HEK293 (cell line): ENCODE measurements around the gene PKDREJ.
A peak's percentile ranks its signal among the peaks of the same experiment; 100 is the strongest.

Source experiments
- BCL11A ChIP-seq: fragments of 450-650 bp; formaldehyde crosslinking; IDR thresholded peaks from 2 replicates; pipeline ENCODE4 v1.5.1; 2016; ENCODE audit warnings: low read depth, missing biosample characterization, missing genetic modification characterization
- GLI4 ChIP-seq: fragments of 450-650 bp; formaldehyde crosslinking; IDR thresholded peaks from 2 replicates; pipeline ENCODE4 v1.5.1; 2016; ENCODE audit warnings: missing biosample characterization, missing genetic modification characterization
- GLIS2 ChIP-seq: fragments of 450-650 bp; formaldehyde crosslinking; IDR thresholded peaks from 2 replicates; pipeline ENCODE4 v1.5.1; 2016; ENCODE audit warnings: missing biosample characterization, missing genetic modification characterization
- HOXD13 ChIP-seq: sonication (generic); formaldehyde crosslinking; IDR thresholded peaks from 2 replicates; pipeline ENCODE4 v1.8.0; 2022; ENCODE audit warnings: missing genetic modification reagents, borderline replicate concordance
- IKZF3 ChIP-seq: fragments of 450-650 bp; IDR thresholded peaks from 2 replicates; pipeline ENCODE4 v1.5.0; 2018; ENCODE audit warnings: missing biosample characterization, mild to moderate bottlenecking, missing genetic modification characterization, moderate library complexity
- KLF10 ChIP-seq: fragments of 450-650 bp; IDR thresholded peaks from 2 replicates; pipeline ENCODE4 v1.5.1; 2018; ENCODE audit warnings: missing biosample characterization, mild to moderate bottlenecking, missing genetic modification characterization
- OSR2 ChIP-seq: fragments of 450-650 bp; formaldehyde crosslinking; IDR thresholded peaks from 2 replicates; pipeline ENCODE4 v1.5.1; 2016; ENCODE audit warnings: missing biosample characterization, missing genetic modification characterization
- TCF7L2 ChIP-seq: IDR thresholded peaks from 2 replicates; pipeline ENCODE4 v1.6.1; 2011; ENCODE audit warnings: low read depth, mild to moderate bottlenecking, inconsistent platforms, low read length, moderate library complexity, borderline replicate concordance
- WT1 ChIP-seq: fragments of 450-650 bp; formaldehyde crosslinking; IDR thresholded peaks from 2 replicates; pipeline ENCODE4 v1.5.1; 2016; ENCODE audit warnings: missing biosample characterization, missing genetic modification characterization
- ZBTB1 ChIP-seq: fragments of 450-650 bp; formaldehyde crosslinking; IDR thresholded peaks from 2 replicates; pipeline ENCODE4 v1.5.1; 2016; ENCODE audit warnings: missing biosample characterization, missing genetic modification characterization
- ZBTB21 ChIP-seq: fragments of 450-650 bp; formaldehyde crosslinking; IDR thresholded peaks from 2 replicates; pipeline ENCODE4 v1.5.1; 2017; ENCODE audit warnings: missing biosample characterization, missing genetic modification characterization
- ZFHX2 ChIP-seq: fragments of 450-650 bp; formaldehyde crosslinking; conservative IDR thresholded peaks from 2 replicates; pipeline ENCODE4 v1.5.1; 2016; ENCODE audit warnings: missing biosample characterization, missing genetic modification characterization
- ZNF121 ChIP-seq: fragments of 450-650 bp; formaldehyde crosslinking; IDR thresholded peaks from 2 replicates; pipeline ENCODE4 v1.5.1; 2016; ENCODE audit warnings: missing biosample characterization, missing genetic modification characterization
- ZNF132 ChIP-seq: fragments of 450-650 bp; formaldehyde crosslinking; IDR thresholded peaks from 2 replicates; pipeline ENCODE4 v1.5.1; 2017; ENCODE audit warnings: missing biosample characterization, missing genetic modification characterization, borderline replicate concordance
- ZNF223 ChIP-seq: fragments of 450-650 bp; formaldehyde crosslinking; IDR thresholded peaks from 2 replicates; pipeline ENCODE4 v1.5.1; 2016; ENCODE audit warnings: missing biosample characterization, missing genetic modification characterization
- ZNF24 ChIP-seq: fragments of 450-650 bp; formaldehyde crosslinking; IDR thresholded peaks from 2 replicates; pipeline ENCODE4 v1.5.1; 2016; ENCODE audit warnings: missing biosample characterization, missing genetic modification characterization
- ZNF292 ChIP-seq: fragments of 450-650 bp; formaldehyde crosslinking; IDR thresholded peaks from 2 replicates; pipeline ENCODE4 v1.5.1; 2016; ENCODE audit warnings: low read depth, missing biosample characterization, missing genetic modification characterization, borderline replicate concordance
- ZNF341 ChIP-seq: fragments of 450-650 bp; formaldehyde crosslinking; IDR thresholded peaks from 2 replicates; pipeline ENCODE4; 2016; ENCODE audit warnings: low read depth, missing biosample characterization, missing genetic modification characterization
- ZNF354C ChIP-seq: fragments of 450-650 bp; formaldehyde crosslinking; IDR thresholded peaks from 2 replicates; pipeline ENCODE4 v1.5.1; 2016; ENCODE audit warnings: missing biosample characterization, missing genetic modification characterization, low read depth, borderline replicate concordance
- ZNF416 ChIP-seq: fragments of 450-650 bp; formaldehyde crosslinking; IDR thresholded peaks from 2 replicates; pipeline ENCODE4 v1.5.1; 2016; ENCODE audit warnings: missing biosample characterization, missing genetic modification characterization
- ZNF501 ChIP-seq: fragments of 450-650 bp; formaldehyde crosslinking; IDR thresholded peaks from 2 replicates; pipeline ENCODE4 v1.5.1; 2016; ENCODE audit warnings: missing biosample characterization, missing genetic modification characterization
- ZNF560 ChIP-seq: fragments of 450-650 bp; formaldehyde crosslinking; IDR thresholded peaks from 2 replicates; pipeline ENCODE4 v1.5.1; 2017; ENCODE audit warnings: missing biosample characterization, missing genetic modification characterization, borderline replicate concordance
- ZNF561 ChIP-seq: fragments of 450-650 bp; IDR thresholded peaks from 2 replicates; pipeline ENCODE4 v1.5.1; 2018; ENCODE audit warnings: missing biosample characterization, missing genetic modification characterization, borderline replicate concordance
- ZNF571 ChIP-seq: fragments of 450-650 bp; formaldehyde crosslinking; IDR thresholded peaks from 2 replicates; pipeline ENCODE4 v1.5.0; 2017; ENCODE audit warnings: missing biosample characterization, missing genetic modification characterization
- ZNF621 ChIP-seq: fragments of 450-650 bp; formaldehyde crosslinking; IDR thresholded peaks from 2 replicates; pipeline ENCODE4 v1.5.1; 2017; ENCODE audit warnings: missing biosample characterization, missing genetic modification characterization
- ZNF654 ChIP-seq: fragments of 450-650 bp; formaldehyde crosslinking; IDR thresholded peaks from 2 replicates; pipeline ENCODE4 v1.5.1; 2016; ENCODE audit warnings: low read depth, missing biosample characterization, missing genetic modification characterization
- ZNF707 ChIP-seq: fragments of 450-650 bp; formaldehyde crosslinking; IDR thresholded peaks from 2 replicates; pipeline ENCODE4 v1.5.1; 2016; ENCODE audit warnings: missing biosample characterization, missing genetic modification characterization
- ZNF76 ChIP-seq: fragments of 450-650 bp; formaldehyde crosslinking; IDR thresholded peaks from 2 replicates; pipeline ENCODE4; 2016; ENCODE audit warnings: low read depth, missing biosample characterization, missing genetic modification characterization, borderline replicate concordance
- ZNF791 ChIP-seq: fragments of 450-650 bp; formaldehyde crosslinking; IDR thresholded peaks from 2 replicates; pipeline ENCODE4 v1.5.1; 2016; ENCODE audit warnings: missing biosample characterization, missing genetic modification characterization
- ZNF792 ChIP-seq: fragments of 450-650 bp; formaldehyde crosslinking; IDR thresholded peaks from 2 replicates; pipeline ENCODE4 v1.5.1; 2016; ENCODE audit warnings: missing biosample characterization, missing genetic modification characterization
- ZNF843 ChIP-seq: fragments of 450-650 bp; formaldehyde crosslinking; IDR thresholded peaks from 2 replicates; pipeline ENCODE4 v1.5.1; 2016; ENCODE audit warnings: missing biosample characterization, missing genetic modification characterization
- TF ChIP-seq, protein P1 (sequence below): fragments of 450-650 bp; formaldehyde crosslinking; IDR thresholded peaks from 2 replicates; pipeline ENCODE4 v1.5.1; 2016; ENCODE audit warnings: missing biosample characterization, missing genetic modification characterization, borderline replicate concordance
- TF ChIP-seq, protein P2 (sequence below): fragments of 450-650 bp; formaldehyde crosslinking; optimal IDR thresholded peaks from 2 replicates; pipeline ENCODE3; 2016; ENCODE audit warnings: missing biosample characterization, mild to moderate bottlenecking, missing genetic modification characterization
- TF ChIP-seq, protein P3 (sequence below): fragments of 450-650 bp; IDR thresholded peaks from 2 replicates; pipeline ENCODE4 v1.5.1; 2018; ENCODE audit warnings: missing biosample characterization, mild to moderate bottlenecking, missing genetic modification characterization
- TF ChIP-seq, protein P4 (sequence below): fragments of 450-650 bp; formaldehyde crosslinking; IDR thresholded peaks from 2 replicates; pipeline ENCODE4 v1.5.1; 2016; ENCODE audit warnings: missing biosample characterization, missing genetic modification characterization, low read depth

PKDREJ gene

DNA sequence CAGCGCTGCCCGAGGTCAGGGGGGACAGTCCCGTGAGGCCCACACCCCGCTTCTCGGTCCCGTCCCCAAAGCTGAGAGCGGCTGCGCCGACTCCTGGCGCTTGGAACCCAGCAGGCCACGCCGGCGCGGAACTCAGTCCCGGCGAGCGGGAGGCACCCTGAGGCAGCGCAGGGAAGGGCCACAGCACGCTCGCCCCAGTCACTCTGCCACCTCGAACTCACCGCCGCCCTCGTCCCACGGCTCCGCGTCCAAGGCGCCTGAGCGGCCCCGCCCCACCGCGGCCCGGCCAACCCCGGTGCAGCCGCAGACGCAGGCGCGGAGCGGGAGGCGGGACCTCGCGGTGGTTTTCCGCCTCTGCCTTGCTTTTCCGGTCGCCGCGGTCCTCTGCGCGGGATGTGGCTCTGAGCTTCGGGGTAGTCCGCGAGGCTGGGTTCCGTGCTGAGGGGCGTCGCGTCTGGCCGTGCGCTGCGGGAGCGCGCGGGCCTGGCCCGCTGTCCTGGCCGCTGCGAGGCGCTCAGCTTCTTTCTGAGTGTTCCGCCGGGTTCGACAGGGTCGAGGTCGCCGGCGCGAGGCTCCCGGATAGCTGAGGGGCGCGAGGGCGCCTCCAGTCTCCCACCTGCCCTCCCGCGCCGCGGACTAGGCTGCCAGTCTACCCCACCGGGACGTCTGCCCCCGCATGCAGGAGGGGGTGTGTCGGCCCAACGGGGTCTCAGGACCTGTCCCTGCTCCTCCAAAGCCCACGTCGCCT, 12.9 kb downstream of the PKDREJ start, which contains the start of gene CDPF1 (continued):
- TF ChIP-seq ZNF561 (peak; percentile 69; the same call in 1 of the 2 replicates), ZNF354C (tag by site-specific recombination) (no peak), ZNF24 (tag by site-specific recombination) (no peak), ZNF621 (no peak), ZBTB21 (no peak), ZNF416 (tag by site-specific recombination) (no peak), ZNF501 (tag by site-specific recombination) (peak; percentile 67; the same call in 1 of the 2 replicates), ZNF121 (no peak), OSR2 (tag by site-specific recombination) (no peak), ZNF654 (tag by site-specific recombination) (no peak), TCF7L2 (no peak), ZFHX2 (tag by site-specific recombination) (peak; percentile 66), ZNF843 (tag by site-specific recombination) (no peak), BCL11A (0 out of 2 replicates have a peak, but pooled peaks have one; percentile 45), ZNF132 (no peak), WT1 (tag by site-specific recombination) (0 out of 2 replicates have a peak, but pooled peaks have one; percentile 12), IKZF3 (tag by site-specific recombination) (no peak), ZNF341 (tag by site-specific recombination) (peak; percentile 55), KLF10 (tag by site-specific recombination) (no peak; the same call in 1 of the 2 replicates), ZNF791 (tag by site-specific recombination) (no peak), ZNF792 (peak; percentile 79; the same call in 1 of the 2 replicates), GLIS2 (tag by site-specific recombination) (peak; percentile 90), ZBTB1 (no peak), ZNF76 (tag by site-specific recombination) (peak; percentile 35; the same call in 1 of the 2 replicates), ZNF571 (tag by site-specific recombination) (no peak), ZNF223 (tag by site-specific recombination) (no peak), GLI4 (tag by site-specific recombination) (0 out of 2 replicates have a peak, but pooled peaks have one; percentile 20), ZNF560 (no peak), HOXD13 (no peak), ZNF292 (tag by site-specific recombination) (no peak), ZNF707 (no peak)
- TF ChIP-seq, protein P1, sequence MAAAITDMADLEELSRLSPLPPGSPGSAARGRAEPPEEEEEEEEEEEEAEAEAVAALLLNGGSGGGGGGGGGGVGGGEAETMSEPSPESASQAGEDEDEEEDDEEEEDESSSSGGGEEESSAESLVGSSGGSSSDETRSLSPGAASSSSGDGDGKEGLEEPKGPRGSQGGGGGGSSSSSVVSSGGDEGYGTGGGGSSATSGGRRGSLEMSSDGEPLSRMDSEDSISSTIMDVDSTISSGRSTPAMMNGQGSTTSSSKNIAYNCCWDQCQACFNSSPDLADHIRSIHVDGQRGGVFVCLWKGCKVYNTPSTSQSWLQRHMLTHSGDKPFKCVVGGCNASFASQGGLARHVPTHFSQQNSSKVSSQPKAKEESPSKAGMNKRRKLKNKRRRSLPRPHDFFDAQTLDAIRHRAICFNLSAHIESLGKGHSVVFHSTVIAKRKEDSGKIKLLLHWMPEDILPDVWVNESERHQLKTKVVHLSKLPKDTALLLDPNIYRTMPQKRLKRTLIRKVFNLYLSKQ: no peak
- TF ChIP-seq, protein P2, sequence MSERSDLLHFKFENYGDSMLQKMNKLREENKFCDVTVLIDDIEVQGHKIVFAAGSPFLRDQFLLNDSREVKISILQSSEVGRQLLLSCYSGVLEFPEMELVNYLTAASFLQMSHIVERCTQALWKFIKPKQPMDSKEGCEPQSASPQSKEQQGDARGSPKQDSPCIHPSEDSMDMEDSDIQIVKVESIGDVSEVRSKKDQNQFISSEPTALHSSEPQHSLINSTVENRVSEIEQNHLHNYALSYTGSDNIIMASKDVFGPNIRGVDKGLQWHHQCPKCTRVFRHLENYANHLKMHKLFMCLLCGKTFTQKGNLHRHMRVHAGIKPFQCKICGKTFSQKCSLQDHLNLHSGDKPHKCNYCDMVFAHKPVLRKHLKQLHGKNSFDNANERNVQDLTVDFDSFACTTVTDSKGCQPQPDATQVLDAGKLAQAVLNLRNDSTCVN (tag by site-specific recombination): peak; percentile 94
- TF ChIP-seq, protein P3, sequence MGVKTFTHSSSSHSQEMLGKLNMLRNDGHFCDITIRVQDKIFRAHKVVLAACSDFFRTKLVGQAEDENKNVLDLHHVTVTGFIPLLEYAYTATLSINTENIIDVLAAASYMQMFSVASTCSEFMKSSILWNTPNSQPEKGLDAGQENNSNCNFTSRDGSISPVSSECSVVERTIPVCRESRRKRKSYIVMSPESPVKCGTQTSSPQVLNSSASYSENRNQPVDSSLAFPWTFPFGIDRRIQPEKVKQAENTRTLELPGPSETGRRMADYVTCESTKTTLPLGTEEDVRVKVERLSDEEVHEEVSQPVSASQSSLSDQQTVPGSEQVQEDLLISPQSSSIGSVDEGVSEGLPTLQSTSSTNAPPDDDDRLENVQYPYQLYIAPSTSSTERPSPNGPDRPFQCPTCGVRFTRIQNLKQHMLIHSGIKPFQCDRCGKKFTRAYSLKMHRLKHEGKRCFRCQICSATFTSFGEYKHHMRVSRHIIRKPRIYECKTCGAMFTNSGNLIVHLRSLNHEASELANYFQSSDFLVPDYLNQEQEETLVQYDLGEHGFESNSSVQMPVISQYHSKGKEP: 0 out of 2 replicates have a peak, but pooled peaks have one; percentile 17
- TF ChIP-seq, protein P4, sequence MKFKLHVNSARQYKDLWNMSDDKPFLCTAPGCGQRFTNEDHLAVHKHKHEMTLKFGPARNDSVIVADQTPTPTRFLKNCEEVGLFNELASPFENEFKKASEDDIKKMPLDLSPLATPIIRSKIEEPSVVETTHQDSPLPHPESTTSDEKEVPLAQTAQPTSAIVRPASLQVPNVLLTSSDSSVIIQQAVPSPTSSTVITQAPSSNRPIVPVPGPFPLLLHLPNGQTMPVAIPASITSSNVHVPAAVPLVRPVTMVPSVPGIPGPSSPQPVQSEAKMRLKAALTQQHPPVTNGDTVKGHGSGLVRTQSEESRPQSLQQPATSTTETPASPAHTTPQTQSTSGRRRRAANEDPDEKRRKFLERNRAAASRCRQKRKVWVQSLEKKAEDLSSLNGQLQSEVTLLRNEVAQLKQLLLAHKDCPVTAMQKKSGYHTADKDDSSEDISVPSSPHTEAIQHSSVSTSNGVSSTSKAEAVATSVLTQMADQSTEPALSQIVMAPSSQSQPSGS: no peak
